ENCODE results near the gene TRIM22.

- TF ChIP-seq CTCF (conservative IDR thresholded peaks at IDR 0.05) (peak; percentile 49; the same call in 1 of the 2 replicates), EZH2 (IDR thresholded peaks at IDR 0.05; ENCODE audit: low read depth) (no peak)
Measured at GRCh38 chr11:5684646-5685362, 4.8 kb upstream of the TRIM22 start, which contains the start of gene TRIM5.

Measured in PC-9 (cell line).